Measurements from ENCODE around the gene FHIP1B. TPM values are rescaled to one million over a fixed set of nuclear protein-coding genes. Genes with fewer than 3 reads are reported as not detected.

The FHIP1B gene
- total RNA-seq, 1 donor from 2014 or later, result 12.0 TPM

- no peak overlapping the region for H3K4me3 Mint-ChIP-seq
- peaks cover 2% of the 10 kb centered on the region for H3K27me3 Mint-ChIP-seq (ENCODE audit: insufficient read depth, low read depth)
- no peaks in the 10 kb centered on the region for H3K36me3 Mint-ChIP-seq
Observed at GRCh38 chr11:6268820-6269219, 34.4 kb upstream of the FHIP1B start.

DNA sequence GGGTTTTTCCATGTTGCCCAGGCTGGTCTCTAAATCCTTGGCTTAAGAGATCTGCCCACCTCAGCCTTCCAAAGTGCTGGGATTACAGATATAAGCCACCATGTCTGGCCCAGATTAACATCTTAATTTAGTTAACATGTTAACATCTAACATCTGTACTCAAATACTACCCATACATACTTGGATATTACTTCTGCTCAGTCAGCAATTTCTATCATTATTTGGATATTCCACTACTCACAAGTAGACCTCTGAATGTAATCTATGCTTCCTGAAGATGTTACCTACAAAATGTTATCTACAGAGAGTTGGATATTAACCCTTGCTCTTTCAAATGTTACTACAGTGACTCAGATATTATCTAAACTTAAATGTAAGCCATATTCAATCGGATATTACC is 29.2 kb upstream of the FHIP1B start:
- Histone ChIP-seq H3K4me1 (peaks cover 22% of the 10 kb centered on the region), H3K4me2 (no peak overlapping the region), H3K4me3 (no peak overlapping the region), H3K36me3 (no peaks in the 10 kb centered on the region), H3K27ac (no peak overlapping the region), H3K79me2 (ENCODE audit: low read depth) (no peaks in the 10 kb centered on the region), H3F3A (ENCODE audit: low read depth) (peaks cover 9% of the 10 kb centered on the region), H3K9me3 (ENCODE audit: low read depth) (no peaks in the 10 kb centered on the region), H3K27me3 (peaks cover 34% of the 10 kb centered on the region), H4K20me1 (ENCODE audit: low read depth) (no peaks in the 10 kb centered on the region), H3K9ac (no peak overlapping the region), H2AFZ (replicated peaks) (no peak overlapping the region)
- TF ChIP-seq EZH2phosphoT487 (IDR thresholded peaks at IDR 0.05) (no peak), EZH2 (IDR thresholded peaks at IDR 0.05) (no peak), CTCF (IDR thresholded peaks at IDR 0.05) (no peak)
- H3K27ac Mint-ChIP-seq, result no peak overlapping the region
- H3K27me3 Mint-ChIP-seq (ENCODE audit: insufficient read depth, low read depth), result peaks cover 5% of the 10 kb centered on the region
- no peak overlapping the region for H3K4me3 Mint-ChIP-seq
- H3K9me3 Mint-ChIP-seq, result peaks cover 2% of the 10 kb centered on the region
- DNase-seq (ENCODE audit: low spot score), result no peak
- H3K4me1 Mint-ChIP-seq, result peaks cover 5% of the 10 kb centered on the region
- H3K36me3 Mint-ChIP-seq, result no peaks in the 10 kb centered on the region

More at GRCh38 chr11:6268820-6269219, 34.4 kb upstream of the FHIP1B start:
- no peak overlapping the region for H3K27ac ChIP-seq
- no peaks in the 10 kb centered on the region for H3K79me2 ChIP-seq (ENCODE audit: low read depth)
- TF ChIP-seq EZH2phosphoT487 (IDR thresholded peaks at IDR 0.05) (no peak), CTCF (IDR thresholded peaks at IDR 0.05) (no peak), EZH2 (IDR thresholded peaks at IDR 0.05) (no peak)
- H3K27ac Mint-ChIP-seq, result no peak overlapping the region
- no peak overlapping the region for H3K4me3 ChIP-seq
- no peaks in the 10 kb centered on the region for H3K9me3 ChIP-seq (ENCODE audit: low read depth)
- H3K4me2 ChIP-seq, result no peak overlapping the region
- no peak overlapping the region for H2AFZ ChIP-seq (replicated peaks)
- no peak for DNase-seq (ENCODE audit: low spot score)
- peaks cover 10% of the 10 kb centered on the region for H3K4me1 Mint-ChIP-seq
- peaks cover 5% of the 10 kb centered on the region for H3K9me3 Mint-ChIP-seq
- no peak overlapping the region for H3K9ac ChIP-seq
- no peaks in the 10 kb centered on the region for H3K27me3 ChIP-seq
- H4K20me1 ChIP-seq (ENCODE audit: low read depth), result no peaks in the 10 kb centered on the region
- peaks cover 9% of the 10 kb centered on the region for H3K4me1 ChIP-seq
- no peaks in the 10 kb centered on the region for H3K36me3 ChIP-seq
- no peaks in the 10 kb centered on the region for H3F3A ChIP-seq (ENCODE audit: low read depth)

DNA sequence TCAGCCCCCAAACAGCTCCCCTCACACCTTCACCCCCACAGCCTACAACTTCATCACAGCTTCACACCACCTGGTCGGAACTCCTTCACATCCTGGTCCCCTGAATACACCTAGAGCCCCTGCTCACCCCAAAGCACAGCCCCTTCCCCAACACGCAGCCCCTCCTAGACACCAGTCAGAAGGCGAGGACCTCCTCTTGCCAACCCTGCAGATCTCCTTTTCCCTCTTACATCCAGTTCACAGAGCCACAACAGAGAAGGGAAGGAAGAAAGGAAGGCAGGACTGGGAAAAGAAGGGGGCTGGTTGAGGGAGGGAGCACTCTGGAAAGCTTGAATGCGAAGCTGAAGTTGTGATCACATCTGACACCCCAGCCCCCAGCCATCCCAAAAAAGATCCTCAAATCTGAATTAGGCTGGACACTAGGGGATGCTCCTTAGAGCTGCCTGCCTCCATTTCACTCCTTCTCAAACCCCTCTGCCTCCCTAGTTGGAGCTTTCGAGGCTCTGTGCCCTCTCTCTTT is 25.8 kb upstream of the FHIP1B start:
- Histone ChIP-seq H3K4me3 (peak overlapping the region; percentile 67), H4K20me1 (ENCODE audit: low read depth) (no peaks in the 10 kb centered on the region), H3K36me3 (no peaks in the 10 kb centered on the region), H3K27ac (no peak overlapping the region), H3K9me3 (ENCODE audit: low read depth) (no peaks in the 10 kb centered on the region), H3K4me2 (peak overlapping the region; percentile 89), H3K79me2 (ENCODE audit: low read depth) (no peaks in the 10 kb centered on the region), H2AFZ (replicated peaks) (peak overlapping the region; percentile 97), H3K4me1 (peaks cover 21% of the 10 kb centered on the region), H3F3A (ENCODE audit: low read depth) (peaks cover 18% of the 10 kb centered on the region), H3K9ac (no peak overlapping the region), H3K27me3 (peaks cover 68% of the 10 kb centered on the region)
- Mint-ChIP-seq H3K4me3 (no peak overlapping the region), H3K9me3 (no peaks in the 10 kb centered on the region), H3K27ac (no peak overlapping the region), H3K27me3 (ENCODE audit: insufficient read depth, low read depth) (peaks cover 5% of the 10 kb centered on the region), H3K4me1 (peaks cover 3% of the 10 kb centered on the region), H3K36me3 (no peaks in the 10 kb centered on the region)
- TF ChIP-seq CTCF (IDR thresholded peaks at IDR 0.05), result no peak
- TF ChIP-seq EZH2phosphoT487 (IDR thresholded peaks at IDR 0.05), result no peak
- no peak for TF ChIP-seq EZH2 (IDR thresholded peaks at IDR 0.05)
- DNase-seq (ENCODE audit: low spot score), result no peak
